NCI-H748 treated with DMSO at 0.1 percent for 48 hours (cell line): ENCODE data around the gene PTEN.
A peak's percentile ranks its signal among the peaks of the same experiment; 100 is the strongest.
"Not testable (repeated sequence)": the region's sequence is repeated elsewhere in the genome, so short reads cannot be mapped to it uniquely, and the experiment has no call there.

Experiments
- DNase-seq: peaks from one replicate; lab custom pipeline; 2025; lab: John Stamatoyannopoulos, UW

PTEN gene

DNA sequence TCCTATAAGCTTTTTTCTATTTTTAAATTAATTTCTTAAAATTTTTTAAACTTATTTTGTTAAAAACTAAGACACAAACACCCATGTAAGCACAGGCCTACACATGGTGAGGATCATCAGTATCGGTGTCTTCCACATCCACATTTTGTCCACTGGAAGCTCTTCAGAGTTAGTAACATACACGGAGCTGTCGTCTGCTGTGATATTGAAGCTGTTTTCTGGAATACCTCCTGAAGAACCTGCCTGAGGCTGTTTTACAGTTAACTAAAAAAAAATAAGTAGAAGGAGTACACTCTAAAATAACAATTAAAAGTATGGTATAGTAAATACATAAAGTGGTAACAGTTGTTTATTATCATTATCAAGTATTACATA lies 17.8 kb upstream of the PTEN start:
- DNase-seq: no peak

DNA sequence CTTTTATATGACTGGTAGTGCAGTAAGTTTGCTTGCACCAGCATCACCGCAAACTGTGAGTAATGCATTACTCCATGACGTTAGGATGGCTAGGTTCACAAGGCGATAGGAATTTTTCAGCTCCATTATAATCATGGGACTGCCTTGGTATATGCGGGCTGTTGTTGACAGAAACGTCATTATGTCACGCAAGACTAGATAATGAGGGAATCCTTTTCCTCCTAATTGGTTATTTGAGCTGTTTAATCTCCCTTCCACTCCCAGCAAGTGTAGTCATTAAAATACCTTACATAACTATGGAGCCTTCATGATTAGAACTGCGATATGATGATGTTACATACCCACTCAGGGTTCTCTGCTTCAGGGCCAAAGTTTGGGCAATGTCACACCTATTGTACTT lies 17.4 kb upstream of the PTEN start:
- DNase-seq: no peak

DNA sequence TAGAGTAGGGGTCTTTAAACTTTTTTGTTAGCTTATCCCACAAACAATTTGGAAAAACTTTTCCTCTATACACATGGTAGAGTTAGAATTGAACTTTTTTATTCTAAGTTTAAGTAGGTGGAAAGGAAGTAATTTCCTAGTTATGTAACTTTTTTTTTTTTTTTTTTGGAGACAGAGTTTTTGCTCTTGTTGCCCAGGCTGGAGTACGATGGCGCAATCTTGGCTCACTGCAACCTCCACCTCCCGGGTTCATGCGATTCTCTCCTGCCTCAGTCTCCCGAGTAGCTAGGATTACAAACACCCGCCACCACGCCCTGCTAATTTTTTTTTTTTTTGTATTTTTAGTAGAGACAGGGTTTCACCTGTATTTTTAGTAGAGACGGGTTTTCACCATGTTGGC lies 16.7 kb upstream of the PTEN start:
- not testable (repeated sequence) for DNase-seq

DNA sequence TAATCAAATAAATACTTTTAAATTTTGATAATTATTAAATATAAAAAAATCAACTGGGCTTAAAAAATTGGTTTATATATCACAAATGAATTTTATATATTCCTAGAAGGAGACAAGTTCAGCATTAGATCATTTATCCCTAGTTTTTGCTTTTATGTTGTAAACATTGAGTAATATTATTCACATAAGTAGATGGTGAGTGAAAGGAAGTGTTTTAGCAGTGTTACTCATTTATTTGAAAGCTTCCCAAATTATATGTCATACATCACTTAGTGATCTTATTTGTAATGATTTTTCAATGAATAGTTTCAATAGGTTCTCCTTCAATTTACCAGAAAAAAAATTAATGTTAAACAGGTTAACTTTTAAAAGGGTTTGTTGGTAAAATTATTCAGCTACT lies 15.9 kb upstream of the PTEN start:
- no peak for DNase-seq

DNA sequence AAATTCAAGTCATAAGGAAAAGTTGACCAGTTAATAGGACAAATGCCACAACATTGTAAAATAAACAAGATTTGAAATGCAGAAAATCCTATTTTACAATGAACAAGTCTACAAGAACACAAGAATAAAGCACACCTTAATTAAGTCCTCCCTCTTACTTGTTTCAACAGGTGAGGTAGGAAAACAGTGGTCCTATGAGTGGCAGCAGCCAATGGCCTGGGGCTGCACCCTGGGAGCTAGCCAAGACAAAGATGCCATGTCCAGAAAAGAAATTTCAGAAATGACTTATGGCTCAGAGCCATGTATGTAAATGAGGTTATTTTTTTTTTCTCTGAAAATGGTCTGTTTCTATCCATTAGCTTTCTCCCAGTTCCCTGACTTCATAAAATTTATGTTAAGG lies 14.4 kb upstream of the PTEN start:
- DNase-seq: no peak

DNA sequence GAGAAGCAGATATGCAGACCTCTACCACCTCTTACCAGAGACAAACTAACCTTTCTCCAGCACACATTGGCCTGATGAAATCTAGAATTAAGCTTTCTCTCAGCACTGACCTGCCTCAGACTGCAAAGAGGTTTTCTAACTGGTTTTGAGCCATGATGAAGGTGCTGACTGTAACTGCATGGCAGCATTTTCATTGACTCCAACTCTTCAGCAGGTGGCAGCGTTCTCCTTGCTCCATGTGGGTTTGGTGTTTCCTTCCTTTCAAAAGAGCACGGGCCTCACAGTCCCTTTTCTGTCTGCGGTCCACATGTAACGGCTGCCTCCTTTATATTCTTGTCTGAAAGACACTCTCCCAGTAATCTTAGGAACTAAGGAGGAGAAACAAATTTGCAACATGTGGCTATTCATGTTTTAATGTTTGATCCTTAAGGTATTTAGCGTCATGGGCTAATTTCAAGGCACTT lies 12.7 kb upstream of the PTEN start:
- DNase-seq: peak; percentile 10

DNA sequence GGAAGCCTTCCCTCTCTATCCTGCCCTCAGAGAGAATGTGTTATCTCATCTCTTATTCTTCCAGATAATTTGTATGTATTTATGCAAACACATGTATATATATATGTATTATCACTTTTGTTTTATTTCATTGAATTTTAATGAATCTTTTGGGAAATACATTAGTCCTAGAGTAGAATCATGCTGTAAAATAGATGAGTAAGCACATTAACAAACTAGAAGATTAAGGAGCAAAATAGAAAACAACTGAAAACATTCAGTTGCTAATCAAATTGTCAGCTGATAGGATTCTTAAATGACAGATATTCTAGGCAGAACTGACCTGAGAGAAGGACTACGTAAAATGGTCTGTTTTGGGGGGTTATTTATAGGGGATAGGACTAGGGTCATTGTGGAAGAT lies 11.3 kb upstream of the PTEN start:
- no peak for DNase-seq

DNA sequence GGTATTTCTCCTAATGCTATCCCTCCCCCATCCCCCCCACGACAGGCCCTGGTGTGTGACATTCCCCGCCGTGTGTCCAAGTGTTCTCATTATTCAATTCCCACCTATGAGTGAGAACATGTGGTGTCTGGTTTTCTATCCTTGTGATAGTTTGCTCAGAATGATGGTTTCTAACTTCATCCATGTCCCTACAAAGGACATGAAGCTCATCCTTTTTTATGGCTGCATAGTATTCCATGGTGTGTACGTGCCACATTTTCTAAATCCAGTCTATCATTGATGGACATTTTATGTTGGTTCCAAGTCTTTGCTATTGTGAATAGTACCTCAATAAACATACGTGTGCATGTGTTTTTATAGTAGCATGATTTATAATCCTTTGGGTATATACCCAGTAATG lies 8.2 kb upstream of the PTEN start:
- DNase-seq: not testable (repeated sequence)

DNA sequence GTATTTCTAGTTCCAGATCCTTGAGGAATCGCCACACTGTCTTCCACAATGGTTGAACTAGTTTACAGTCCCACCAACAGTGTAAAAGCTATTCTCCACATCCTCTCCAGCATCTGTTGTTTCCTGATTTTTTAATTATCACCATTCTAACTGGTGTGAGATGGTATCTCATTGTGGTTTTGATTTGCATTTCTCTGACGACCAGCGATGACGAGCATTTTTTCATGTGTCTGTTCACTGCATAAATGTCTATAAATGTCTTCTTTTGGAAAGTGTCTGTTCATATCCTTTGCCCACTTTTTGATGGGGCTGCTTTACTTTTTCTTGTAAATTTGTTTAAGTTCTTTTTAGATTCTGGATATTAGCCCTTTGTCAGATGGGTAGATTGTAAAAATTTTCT lies 7.8 kb upstream of the PTEN start:
- DNase-seq: not testable (repeated sequence)

DNA sequence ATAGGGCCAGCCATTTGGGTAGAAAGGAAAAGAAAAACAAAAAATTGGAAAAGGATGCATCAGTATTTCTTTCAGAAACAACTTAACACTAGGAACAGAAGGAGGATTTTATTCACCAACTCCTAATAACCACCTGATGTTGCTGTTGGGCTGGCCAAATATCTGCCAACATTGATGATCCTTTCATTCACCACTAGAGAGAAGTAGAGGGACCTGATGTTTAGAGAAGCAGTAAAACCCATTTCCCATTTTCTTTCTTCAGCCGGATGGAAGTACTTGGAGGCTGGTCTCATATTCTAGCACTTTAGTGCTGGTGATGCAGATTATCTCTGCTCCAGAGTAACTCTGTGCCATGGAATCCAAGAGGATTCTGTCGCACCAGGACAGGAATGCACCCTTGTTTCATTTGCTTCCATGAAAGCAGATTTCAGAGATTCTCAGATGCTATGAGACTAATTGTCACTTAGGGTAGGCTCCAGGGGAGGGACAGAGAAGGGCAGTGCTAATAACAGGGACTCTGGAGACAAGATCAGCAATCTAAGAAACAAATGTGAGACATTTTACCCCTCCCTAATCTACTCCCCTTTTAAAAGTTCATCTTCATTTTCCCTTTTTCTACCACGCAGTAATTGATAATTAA lies 3.1 kb upstream of the PTEN start:
- peak; percentile 21 for DNase-seq

DNA sequence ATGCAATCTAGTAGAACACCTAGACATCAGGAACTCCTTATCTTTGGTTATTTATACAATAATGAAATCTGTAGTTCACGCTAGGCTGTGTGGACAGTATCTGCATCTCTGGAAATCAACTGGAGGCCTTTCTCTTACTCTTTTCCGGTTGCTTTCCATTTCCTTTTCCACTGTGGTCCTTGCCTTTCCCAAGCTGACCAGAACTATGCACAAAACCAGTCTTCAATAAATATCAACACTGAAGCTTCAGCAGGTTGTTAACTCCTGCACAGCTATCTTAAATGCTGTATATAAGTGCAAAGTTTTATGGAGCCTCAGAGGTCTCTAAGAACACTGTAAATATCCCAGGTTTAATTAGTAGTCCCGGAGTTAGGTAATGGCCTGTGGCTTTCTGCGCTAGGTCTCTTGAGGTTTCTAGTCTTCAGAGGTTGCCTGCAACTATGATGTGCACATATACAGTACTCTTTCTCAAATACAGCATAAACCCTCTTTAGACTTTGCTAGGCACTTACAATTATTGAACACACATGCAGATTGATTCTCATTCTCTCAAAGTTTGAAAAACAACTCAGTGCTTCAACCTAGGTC lies 2.5 kb upstream of the PTEN start:
- DNase-seq: no peak

DNA sequence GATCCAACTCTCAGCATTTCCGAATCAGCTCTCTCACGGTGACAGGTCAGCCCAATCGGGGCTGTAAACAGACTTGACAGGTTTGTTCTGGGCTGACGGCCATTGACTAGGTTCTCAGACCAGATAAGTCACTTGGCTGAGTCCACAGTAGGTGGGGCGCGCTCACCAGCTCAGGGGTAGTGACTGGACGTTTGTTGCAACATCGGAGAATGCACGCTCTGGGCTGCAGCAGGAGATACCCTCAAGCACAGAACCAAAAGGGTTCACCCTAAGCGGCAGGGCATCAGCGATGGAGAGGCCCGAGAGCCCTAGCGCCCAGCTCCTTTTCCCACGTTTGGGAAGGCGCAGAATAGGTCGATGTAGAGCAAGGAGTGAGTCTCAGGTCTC lies 1.9 kb upstream of the PTEN start:
- DNase-seq: peak; percentile 21

DNA sequence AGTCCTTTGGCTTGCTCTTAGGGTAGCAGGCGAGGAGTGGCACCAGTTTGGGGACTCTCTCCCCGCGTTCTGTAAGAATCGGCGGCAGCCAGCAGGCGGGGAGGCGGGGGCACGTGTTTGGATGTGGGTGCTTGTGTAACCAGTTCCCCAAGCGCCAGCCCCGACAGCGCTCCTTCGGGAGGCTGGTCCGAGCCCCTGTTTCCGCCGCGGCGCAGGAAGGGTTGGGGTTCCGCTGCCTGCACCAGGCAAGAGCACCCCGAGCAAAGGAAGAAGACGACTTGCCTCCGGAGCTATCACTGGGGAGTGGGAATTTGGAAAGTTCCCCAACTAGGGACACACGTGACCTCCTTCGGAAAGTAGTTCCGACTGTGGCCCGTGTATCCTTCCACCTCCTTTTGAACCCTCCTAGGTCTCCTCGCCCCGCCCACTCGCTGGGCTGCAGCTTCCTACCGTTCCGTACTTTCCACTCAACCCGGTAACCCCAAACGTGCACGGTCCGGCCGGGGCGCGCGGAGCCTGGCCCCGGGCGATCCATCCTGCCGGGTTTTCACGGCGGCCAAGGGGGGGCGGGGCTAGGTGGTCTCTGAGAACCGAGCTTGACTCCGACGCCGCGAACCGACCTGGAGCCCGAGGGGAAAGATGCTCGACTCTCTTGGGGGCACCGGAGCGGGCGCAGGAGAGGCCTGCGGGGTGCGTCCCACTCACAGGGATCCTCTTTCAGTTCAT lies 1.3 kb upstream of the PTEN start:
- peak; percentile 63 for DNase-seq

DNA sequence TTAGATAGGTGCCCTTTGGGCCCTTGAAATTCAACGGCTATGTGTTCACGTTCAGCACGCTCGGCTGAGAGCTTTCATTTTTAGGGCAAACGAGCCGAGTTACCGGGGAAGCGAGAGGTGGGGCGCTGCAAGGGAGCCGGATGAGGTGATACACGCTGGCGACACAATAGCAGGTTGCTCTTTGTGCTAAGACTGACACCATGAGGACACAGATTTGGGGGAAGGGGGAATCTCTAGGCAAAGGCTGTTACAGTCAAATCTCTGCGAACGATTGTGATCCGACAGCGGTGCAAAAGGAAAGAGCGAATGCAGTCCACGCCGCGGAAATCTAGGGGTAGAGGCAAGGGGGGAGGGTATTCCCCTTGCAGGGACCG lies 759 bp upstream of the PTEN start:
- peak; percentile 35 for DNase-seq

DNA sequence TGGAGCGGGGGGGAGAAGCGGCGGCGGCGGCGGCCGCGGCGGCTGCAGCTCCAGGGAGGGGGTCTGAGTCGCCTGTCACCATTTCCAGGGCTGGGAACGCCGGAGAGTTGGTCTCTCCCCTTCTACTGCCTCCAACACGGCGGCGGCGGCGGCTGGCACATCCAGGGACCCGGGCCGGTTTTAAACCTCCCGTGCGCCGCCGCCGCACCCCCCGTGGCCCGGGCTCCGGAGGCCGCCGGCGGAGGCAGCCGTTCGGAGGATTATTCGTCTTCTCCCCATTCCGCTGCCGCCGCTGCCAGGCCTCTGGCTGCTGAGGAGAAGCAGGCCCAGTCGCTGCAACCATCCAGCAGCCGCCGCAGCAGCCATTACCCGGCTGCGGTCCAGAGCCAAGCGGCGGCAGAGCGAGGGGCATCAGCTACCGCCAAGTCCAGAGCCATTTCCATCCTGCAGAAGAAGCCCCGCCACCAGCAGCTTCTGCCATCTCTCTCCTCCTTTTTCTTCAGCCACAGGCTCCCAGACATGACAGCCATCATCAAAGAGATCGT lies 598 bp downstream of the PTEN start:
- not testable (repeated sequence) for DNase-seq

DNA sequence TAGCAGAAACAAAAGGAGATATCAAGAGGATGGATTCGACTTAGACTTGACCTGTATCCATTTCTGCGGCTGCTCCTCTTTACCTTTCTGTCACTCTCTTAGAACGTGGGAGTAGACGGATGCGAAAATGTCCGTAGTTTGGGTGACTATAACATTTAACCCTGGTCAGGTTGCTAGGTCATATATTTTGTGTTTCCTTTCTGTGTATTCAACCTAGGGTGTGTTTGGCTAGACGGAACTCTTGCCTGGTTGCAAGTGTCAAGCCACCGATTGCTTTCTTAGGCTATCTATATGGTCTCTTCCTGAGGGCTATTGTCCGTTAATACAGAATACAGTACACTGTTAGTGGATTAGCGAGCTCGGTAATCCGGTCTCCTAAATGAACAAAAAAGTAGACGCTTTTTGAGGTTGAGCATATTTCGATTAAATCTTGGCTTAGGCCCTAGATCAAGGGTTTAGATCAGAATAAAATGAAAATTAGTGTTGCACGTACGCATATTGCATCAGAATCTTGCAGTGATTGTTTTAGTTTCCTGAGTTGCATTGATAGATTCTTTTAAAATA lies 1.2 kb downstream of the PTEN start:
- DNase-seq: peak; percentile 13

DNA sequence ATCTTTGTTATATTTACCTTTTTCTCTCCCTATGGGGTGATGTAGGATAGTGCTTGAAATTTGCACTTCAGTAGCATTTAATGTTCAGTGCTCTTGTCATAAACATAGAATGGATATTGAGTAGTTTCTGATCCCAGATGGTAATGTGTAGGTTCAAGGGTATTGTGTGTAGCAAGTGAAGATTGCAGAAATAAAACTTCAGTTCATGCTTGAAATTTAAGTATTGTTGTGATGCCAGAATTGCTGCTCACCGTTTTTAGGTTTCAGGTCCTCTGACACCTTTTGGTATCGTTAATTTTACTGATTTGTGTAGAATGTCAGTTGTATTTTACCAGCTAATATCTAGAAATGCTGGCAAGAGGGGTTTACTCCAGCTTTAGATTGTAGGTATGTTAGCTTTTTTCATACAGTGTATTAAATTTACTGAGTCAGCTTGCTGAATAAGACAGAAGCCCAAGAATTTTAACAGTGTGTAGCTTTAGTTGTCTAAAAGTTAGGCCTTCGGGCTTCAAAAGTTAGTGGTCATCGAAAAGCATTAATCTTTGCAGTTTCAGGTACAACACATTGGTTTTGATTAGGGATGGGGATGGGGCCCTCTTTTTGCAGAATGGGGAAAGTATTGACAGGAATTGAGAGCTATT lies 1.9 kb downstream of the PTEN start:
- no peak for DNase-seq

DNA sequence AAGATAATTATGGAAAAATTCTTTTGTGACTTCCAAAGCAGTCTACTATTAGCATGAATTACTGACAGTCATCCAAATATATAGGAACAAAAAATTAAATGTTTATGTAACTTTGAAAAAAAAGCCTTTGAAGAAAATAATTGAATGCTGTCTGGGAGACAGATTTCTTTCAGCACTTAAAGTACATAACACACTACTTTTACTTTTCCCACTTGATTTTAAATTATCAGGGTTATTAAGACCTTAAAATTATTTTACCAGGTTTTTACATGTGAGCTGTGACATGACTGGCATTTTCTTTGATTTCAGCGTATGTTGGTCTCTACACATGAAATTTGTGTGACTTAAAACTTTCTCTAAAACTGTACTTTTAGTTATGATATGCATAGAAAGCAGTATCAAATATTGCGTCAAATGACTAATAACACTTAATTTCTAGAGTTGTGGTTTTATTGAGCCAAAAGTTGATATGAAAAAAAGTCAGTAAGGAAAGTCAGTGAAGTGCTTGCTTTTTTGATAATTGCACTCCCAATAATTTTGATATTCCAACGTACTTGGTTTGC lies 3.1 kb downstream of the PTEN start:
- no peak for DNase-seq

DNA sequence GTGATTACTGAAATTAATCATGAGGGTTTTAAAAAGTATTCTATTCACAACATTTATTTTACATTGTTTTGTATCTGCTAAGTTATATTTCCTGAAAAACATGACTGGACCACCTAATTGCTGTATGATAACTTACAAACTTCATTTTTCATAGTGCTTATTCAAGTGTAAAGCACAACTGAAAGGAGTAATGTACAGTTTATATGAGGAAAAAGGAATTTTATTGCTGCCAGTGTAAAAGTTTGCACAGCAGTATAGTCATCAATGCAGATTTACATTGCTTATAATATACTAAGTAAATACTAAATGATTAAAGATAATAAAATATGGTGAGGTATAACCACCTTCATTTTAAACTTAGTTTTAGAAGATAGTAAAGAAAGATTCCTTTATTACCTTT lies 4.0 kb downstream of the PTEN start:
- DNase-seq: no peak

DNA sequence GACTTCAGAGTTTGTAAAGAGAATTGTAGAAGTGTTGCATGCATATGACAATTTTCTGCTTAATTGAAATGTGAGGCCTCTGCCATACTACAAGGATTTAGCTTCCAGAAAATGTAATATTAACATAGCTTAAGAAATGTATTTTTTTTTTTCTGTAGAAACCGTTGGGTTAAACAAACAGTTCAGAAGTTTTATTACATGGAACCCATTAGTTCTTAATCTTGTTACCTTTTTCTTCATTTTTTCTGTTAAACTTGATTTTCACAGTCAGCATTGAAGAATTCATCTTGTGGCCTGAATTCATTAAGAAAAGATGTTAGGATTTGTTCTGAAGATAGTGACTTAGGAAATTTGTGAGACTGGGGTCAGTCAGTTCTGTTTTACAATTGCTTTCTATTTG lies 4.9 kb downstream of the PTEN start:
- DNase-seq: no peak

DNA sequence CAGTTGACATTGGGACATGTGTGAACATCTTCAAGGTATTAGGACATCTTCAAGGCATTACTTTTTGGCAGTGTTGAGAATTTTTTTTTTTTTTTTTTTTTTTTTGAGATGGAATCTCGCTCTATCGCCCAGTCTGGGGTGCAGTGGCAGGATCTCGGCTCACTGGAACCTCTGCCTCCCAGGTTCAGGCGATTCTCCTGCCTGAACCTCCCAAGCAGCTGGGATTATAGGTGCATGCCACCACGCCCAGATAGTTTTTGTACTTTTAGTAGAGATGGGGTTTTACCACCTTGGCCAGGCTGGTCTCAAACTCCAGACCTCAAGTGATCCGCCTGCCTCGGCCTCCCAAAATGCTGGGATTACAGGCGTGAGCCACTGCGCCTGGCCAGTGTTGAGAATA lies 5.7 kb downstream of the PTEN start:
- DNase-seq: not testable (repeated sequence)
